ENCODE results near the gene ZBED1.
"Not testable (repeated sequence)": the region's sequence is repeated elsewhere in the genome, so short reads cannot be mapped to it uniquely, and the experiment has no call there.

GRCh38 chrX:2477313-2477712, 23.5 kb downstream of the ZBED1 start:
- TF ChIP-seq, protein P1, sequence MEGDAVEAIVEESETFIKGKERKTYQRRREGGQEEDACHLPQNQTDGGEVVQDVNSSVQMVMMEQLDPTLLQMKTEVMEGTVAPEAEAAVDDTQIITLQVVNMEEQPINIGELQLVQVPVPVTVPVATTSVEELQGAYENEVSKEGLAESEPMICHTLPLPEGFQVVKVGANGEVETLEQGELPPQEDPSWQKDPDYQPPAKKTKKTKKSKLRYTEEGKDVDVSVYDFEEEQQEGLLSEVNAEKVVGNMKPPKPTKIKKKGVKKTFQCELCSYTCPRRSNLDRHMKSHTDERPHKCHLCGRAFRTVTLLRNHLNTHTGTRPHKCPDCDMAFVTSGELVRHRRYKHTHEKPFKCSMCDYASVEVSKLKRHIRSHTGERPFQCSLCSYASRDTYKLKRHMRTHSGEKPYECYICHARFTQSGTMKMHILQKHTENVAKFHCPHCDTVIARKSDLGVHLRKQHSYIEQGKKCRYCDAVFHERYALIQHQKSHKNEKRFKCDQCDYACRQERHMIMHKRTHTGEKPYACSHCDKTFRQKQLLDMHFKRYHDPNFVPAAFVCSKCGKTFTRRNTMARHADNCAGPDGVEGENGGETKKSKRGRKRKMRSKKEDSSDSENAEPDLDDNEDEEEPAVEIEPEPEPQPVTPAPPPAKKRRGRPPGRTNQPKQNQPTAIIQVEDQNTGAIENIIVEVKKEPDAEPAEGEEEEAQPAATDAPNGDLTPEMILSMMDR (IDR thresholded peaks at IDR 0.05): not testable (repeated sequence)
- TF ChIP-seq POLR2A (IDR thresholded peaks at IDR 0.05): not testable (repeated sequence)

Data from lower leg skin (tissue), 3 donors.